ENCODE data around the gene ADAP1.

DNA sequence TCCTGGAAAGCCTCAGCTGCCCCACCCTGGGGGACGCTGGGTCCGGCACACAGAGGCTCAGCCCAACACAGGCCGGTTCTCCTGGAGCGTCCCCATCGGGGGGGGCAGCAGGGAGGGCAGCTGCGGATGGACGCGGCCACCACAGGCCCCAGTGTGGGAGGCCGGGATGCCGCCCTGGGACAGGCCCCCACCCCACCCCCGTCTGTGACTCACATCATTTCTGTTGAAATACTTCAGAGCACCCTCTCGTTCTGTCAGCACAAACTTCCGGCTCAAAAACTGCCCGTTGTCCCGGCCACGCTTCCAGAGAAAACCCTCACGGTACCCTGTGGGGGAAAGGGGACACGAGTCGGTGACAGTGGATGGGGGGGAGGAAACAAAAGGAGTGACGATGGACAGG is 49.6 kb downstream of the ADAP1 start:
- TF ChIP-seq, protein P1, sequence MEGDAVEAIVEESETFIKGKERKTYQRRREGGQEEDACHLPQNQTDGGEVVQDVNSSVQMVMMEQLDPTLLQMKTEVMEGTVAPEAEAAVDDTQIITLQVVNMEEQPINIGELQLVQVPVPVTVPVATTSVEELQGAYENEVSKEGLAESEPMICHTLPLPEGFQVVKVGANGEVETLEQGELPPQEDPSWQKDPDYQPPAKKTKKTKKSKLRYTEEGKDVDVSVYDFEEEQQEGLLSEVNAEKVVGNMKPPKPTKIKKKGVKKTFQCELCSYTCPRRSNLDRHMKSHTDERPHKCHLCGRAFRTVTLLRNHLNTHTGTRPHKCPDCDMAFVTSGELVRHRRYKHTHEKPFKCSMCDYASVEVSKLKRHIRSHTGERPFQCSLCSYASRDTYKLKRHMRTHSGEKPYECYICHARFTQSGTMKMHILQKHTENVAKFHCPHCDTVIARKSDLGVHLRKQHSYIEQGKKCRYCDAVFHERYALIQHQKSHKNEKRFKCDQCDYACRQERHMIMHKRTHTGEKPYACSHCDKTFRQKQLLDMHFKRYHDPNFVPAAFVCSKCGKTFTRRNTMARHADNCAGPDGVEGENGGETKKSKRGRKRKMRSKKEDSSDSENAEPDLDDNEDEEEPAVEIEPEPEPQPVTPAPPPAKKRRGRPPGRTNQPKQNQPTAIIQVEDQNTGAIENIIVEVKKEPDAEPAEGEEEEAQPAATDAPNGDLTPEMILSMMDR (IDR thresholded peaks at IDR 0.05): no peak
- TF ChIP-seq POLR2A (IDR thresholded peaks at IDR 0.05) (no peak), EP300 (IDR thresholded peaks at IDR 0.05) (no peak)

Data from sigmoid colon (tissue), 4 donors.